Calu3 (cell line): ENCODE results near the gene SEC22A. TPM values are rescaled to one million over a fixed set of nuclear protein-coding genes. Genes with fewer than 3 reads are reported as not detected.

Source experiments
- BruUV-seq: library from RNA; stranded (reverse); fragments of 400-500 nt; replicated peaks from 2 replicates; lab custom pipeline; 2021; lab: Mats Ljungman, UMichigan
- CTCF ChIA-PET: fragments of 300-600 bp; sonication (Branson Sonifier 250); formaldehyde crosslinking; loops from one replicate; lab custom pipeline; 2022; ENCODE audit warnings: antibody characterized with exemption; lab: Charles Lee
- DNase-seq: peaks from one replicate; pipeline ENCODE4 v3.0.0; 2022
- H3K27ac Mint-ChIP-seq: one replicate; pipeline ENCODE4 v1.8.0; 2022; ENCODE audit warnings: mixed read lengths; ENCODE audit not compliant: unreplicated experiment
- H3K27me3 Mint-ChIP-seq: one replicate; pipeline ENCODE4 v1.8.0; 2022; ENCODE audit warnings: mixed read lengths; ENCODE audit not compliant: unreplicated experiment
- H3K36me3 Mint-ChIP-seq: one replicate; pipeline ENCODE4 v1.8.0; 2022; ENCODE audit warnings: mild to moderate bottlenecking, moderate library complexity, mixed read lengths; ENCODE audit not compliant: insufficient read depth, unreplicated experiment
- H3K4me1 Mint-ChIP-seq: one replicate; pipeline ENCODE4 v1.8.0; 2022; ENCODE audit warnings: mild to moderate bottlenecking, low read depth, mixed read lengths; ENCODE audit not compliant: unreplicated experiment
- H3K4me3 Mint-ChIP-seq: one replicate; pipeline ENCODE4 v1.8.0; 2022; ENCODE audit warnings: mild to moderate bottlenecking, low read depth, moderate library complexity, mixed read lengths; ENCODE audit not compliant: unreplicated experiment
- H3K9me3 Mint-ChIP-seq: one replicate; pipeline ENCODE4 v1.8.0; 2022; ENCODE audit warnings: low read depth, mixed read lengths; ENCODE audit not compliant: unreplicated experiment
- CTCF ChIP-seq: fragments of 200-600 bp; IDR thresholded peaks from one replicate; pipeline ENCODE4 v1.8.0; 2022; ENCODE audit warnings: antibody characterized with exemption; ENCODE audit not compliant: unreplicated experiment
- intact Hi-C: fragments of 100-400 bp; cut with micrococcal nuclease; formaldehyde crosslinking; loops from one replicate; pipeline ENCODE4 v1.10.0; 2022; ENCODE audit not compliant: unreplicated experiment
- total RNA-seq: library from RNA; stranded (reverse); gene quantifications from 2 replicates; pipeline ENCODE4 v1.2.3, GENCODE V29; 2022

Gene SEC22A
- total RNA-seq, 1 experiment from 2014 or later, result 18.6 TPM

GRCh38 chr3:123290962-123291361 lies 89.2 kb downstream of the SEC22A start:
- peaks cover 4% of the 10 kb centered on the region for H3K9me3 Mint-ChIP-seq
- peaks cover 77% of the 10 kb centered on the region for H3K27me3 Mint-ChIP-seq
- no peak overlapping the region for H3K4me3 Mint-ChIP-seq
- H3K27ac Mint-ChIP-seq, result no peak overlapping the region
- no peak for DNase-seq
- intact Hi-C loops, result no loop called here
- H3K4me1 Mint-ChIP-seq, result no peaks in the 10 kb centered on the region
- BruUV-seq, result no TSS peak
- CTCF ChIA-PET, result no interaction called here
- no peak for TF ChIP-seq CTCF
- H3K36me3 Mint-ChIP-seq, result peaks cover 6% of the 10 kb centered on the region

GRCh38 chr3:123291404-123291803 lies 89.7 kb downstream of the SEC22A start:
- CTCF ChIA-PET, result no interaction called here
- Mint-ChIP-seq H3K9me3 (peaks cover 4% of the 10 kb centered on the region), H3K27me3 (peaks cover 81% of the 10 kb centered on the region), H3K36me3 (peaks cover 6% of the 10 kb centered on the region), H3K27ac (no peak overlapping the region), H3K4me3 (no peak overlapping the region), H3K4me1 (no peaks in the 10 kb centered on the region)
- DNase-seq, result no peak
- no peak for TF ChIP-seq CTCF
- BruUV-seq, result no TSS peak
- intact Hi-C loops, result no loop called here

GRCh38 chr3:123292321-123293310 lies 90.9 kb downstream of the SEC22A start:
- H3K9me3 Mint-ChIP-seq, result no peaks in the 10 kb centered on the region
- H3K27ac Mint-ChIP-seq, result no peak overlapping the region
- H3K4me1 Mint-ChIP-seq, result no peaks in the 10 kb centered on the region
- peaks cover 12% of the 10 kb centered on the region for H3K36me3 Mint-ChIP-seq
- H3K27me3 Mint-ChIP-seq, result peaks cover 75% of the 10 kb centered on the region
- TF ChIP-seq CTCF, result no peak
- CTCF ChIA-PET, result no interaction called here
- BruUV-seq, result no TSS peak
- H3K4me3 Mint-ChIP-seq, result no peak overlapping the region
- intact Hi-C loops, result no loop called here
- no peak for DNase-seq

- H3K4me1 Mint-ChIP-seq, result peaks cover 11% of the 10 kb centered on the region
- DNase-seq, result no peak
- no peak for TF ChIP-seq CTCF
- peaks cover 74% of the 10 kb centered on the region for H3K27me3 Mint-ChIP-seq
- no peaks in the 10 kb centered on the region for H3K9me3 Mint-ChIP-seq
- BruUV-seq, result no TSS peak
- intact Hi-C loops, result no loop called here
- H3K4me3 Mint-ChIP-seq, result no peak overlapping the region
- no peak overlapping the region for H3K27ac Mint-ChIP-seq
- CTCF ChIA-PET, result no interaction called here
- peaks cover 12% of the 10 kb centered on the region for H3K36me3 Mint-ChIP-seq
Observed at GRCh38 chr3:123294296-123294938, 92.7 kb downstream of the SEC22A start.
